ENCODE data around the gene SGMS1.
"Not testable (repeated sequence)": the region's sequence is repeated elsewhere in the genome, so short reads cannot be mapped to it uniquely, and the experiment has no call there.

DNA sequence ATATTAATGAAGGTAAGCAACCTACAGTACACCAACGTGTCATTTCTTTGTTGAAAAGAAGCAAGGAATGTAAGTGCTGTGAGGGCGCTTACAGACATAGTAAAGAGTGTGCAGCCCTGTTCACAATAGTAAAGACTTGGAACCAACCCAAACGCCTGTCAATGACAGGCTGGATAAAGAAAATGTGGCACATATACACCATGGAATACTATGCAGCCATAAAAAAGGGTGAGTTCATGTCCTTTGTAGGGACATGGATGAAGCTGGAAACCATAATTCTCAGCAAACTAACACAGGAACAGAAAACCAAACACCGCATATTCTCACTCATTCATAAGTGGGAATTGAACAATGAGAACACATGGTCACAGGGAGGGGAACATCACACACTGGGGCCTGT lies 55.0 kb downstream of the SGMS1 start:
- TF ChIP-seq, protein P1, sequence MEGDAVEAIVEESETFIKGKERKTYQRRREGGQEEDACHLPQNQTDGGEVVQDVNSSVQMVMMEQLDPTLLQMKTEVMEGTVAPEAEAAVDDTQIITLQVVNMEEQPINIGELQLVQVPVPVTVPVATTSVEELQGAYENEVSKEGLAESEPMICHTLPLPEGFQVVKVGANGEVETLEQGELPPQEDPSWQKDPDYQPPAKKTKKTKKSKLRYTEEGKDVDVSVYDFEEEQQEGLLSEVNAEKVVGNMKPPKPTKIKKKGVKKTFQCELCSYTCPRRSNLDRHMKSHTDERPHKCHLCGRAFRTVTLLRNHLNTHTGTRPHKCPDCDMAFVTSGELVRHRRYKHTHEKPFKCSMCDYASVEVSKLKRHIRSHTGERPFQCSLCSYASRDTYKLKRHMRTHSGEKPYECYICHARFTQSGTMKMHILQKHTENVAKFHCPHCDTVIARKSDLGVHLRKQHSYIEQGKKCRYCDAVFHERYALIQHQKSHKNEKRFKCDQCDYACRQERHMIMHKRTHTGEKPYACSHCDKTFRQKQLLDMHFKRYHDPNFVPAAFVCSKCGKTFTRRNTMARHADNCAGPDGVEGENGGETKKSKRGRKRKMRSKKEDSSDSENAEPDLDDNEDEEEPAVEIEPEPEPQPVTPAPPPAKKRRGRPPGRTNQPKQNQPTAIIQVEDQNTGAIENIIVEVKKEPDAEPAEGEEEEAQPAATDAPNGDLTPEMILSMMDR (IDR thresholded peaks at IDR 0.05; ENCODE audit: poor library complexity, severe bottlenecking): not testable (repeated sequence)
- TF ChIP-seq RAD21 (conservative IDR thresholded peaks at IDR 0.05); SMC3 (conservative IDR thresholded peaks at IDR 0.05; ENCODE audit: poor library complexity); TAF1 (IDR thresholded peaks at IDR 0.05; ENCODE audit: low read depth); EZH2 (IDR thresholded peaks at IDR 0.05; ENCODE audit: borderline replicate concordance, insufficient read depth, low read length, poor library complexity, severe bottlenecking): not testable (repeated sequence)

All from neural cell (in vitro differentiated cells).